Ramos (cell line): ENCODE results near the gene MST1R.
"Not testable (repeated sequence)": the region's sequence is repeated elsewhere in the genome, so short reads cannot be mapped to it uniquely, and the experiment has no call there.

Source experiments
- in situ Hi-C: fragments of 300-500 bp; cut with MboI; formaldehyde crosslinking; loops from one replicate; pipeline ENCODE4 v1.14.3; 2022; ENCODE audit warnings: low sequenced_read_pairs; ENCODE audit not compliant: unreplicated experiment

The MST1R gene

DNA sequence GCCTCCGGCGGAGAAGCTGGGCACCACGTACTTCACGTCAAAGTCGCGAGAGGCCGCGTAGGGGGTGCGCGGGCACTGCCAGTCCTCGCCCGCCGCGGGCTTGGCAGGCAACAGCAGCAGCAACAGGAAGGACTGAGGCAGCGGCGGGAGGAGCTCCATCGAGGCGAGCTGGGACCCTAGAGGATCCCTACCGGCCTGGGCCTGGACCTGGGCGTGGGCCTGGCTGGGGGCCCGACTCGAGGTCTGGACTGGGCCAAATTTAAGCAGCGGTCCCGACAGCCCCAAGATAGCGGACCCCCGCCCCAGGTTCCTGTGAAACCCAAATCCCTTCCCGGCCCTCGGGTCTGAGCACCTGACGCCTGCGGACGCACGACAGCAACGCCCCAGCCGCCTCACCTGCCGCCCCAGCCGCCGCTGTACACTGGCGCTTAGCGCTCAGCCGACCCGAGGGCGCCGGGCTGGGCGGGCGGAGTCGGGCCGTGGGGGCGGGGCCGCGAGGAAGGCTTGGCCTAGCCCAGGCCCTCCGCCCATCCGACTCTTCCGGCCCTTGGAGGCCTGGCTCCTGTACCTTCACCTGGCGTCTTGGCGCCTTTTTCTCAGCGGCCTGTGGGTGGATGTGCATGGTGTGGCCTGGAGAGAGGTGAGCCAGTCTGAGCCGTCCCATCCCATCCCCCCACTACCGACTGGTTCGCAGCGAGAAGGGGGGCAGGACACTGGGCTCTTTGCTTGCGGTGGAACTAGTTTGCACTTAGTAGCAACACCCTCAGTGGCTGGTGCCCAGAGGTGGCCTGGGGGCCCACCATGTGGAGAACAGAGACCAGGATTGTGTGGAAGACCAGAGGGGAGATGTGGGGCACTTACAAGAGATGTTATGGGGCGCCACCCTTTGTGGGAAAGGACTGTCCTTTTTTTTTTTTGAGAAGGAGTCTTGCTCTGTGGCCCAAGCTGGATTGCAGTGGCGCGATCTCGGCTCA is at the start of gene MST1R:
TSS of gene MST1R (minus strand) at position 423 of the 974 bp plus-strand sequence. CDS start at position 159, 264 bp downstream.
- in situ Hi-C loops: no loop called here

GRCh38 chr3:49952924-49953323 is 49.3 kb upstream of the MST1R start:
- in situ Hi-C loops: no loop called here

DNA sequence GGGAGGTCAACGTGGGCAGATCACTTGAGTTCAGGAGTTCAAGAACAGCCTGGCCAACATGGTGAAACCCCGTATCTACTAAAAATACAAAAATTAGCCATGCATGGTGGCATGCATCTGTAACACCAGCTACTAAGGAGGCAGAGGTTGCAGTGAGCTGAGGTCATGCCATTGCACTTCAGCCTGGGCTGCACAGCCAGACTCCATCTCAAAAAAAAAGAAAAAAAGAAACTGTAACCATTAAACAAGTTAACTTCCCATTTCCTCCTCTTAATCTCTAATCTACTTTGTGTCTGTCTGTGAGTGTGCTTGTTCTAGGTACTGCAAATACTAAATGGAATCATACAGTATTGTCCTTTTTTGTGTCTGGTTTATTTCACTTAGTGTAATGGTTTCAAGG is 39.0 kb upstream of the MST1R start:
- in situ Hi-C loops: no loop called here

DNA sequence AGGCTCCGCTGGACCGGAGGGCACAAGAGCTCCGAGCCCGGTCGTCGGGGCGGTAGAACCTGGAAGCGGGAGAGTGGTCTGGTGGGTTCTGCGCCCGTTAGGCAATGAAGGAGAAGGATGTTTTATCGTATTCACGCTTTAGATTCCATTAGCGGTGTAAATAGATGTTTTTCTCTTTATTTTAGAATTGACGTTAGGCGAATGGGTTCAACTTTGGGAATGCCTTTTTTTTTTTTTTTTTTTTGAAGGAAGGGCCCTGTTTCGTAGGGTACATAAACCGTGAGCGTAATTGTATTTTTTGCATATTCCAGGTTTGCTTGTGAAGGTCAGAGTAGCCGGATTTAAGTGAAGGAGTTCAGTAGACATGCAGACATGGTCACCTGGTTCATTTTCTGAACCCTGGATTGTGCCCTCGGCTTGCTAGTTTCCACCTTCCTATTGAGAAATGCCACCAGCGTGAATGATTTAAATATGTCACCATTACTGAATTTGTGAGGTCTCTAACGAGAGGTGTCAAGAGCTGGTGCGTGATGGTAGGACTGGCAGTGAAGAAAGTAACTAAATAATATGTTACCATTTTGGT is 37.1 kb upstream of the MST1R start:
- in situ Hi-C loops: no loop called here

DNA sequence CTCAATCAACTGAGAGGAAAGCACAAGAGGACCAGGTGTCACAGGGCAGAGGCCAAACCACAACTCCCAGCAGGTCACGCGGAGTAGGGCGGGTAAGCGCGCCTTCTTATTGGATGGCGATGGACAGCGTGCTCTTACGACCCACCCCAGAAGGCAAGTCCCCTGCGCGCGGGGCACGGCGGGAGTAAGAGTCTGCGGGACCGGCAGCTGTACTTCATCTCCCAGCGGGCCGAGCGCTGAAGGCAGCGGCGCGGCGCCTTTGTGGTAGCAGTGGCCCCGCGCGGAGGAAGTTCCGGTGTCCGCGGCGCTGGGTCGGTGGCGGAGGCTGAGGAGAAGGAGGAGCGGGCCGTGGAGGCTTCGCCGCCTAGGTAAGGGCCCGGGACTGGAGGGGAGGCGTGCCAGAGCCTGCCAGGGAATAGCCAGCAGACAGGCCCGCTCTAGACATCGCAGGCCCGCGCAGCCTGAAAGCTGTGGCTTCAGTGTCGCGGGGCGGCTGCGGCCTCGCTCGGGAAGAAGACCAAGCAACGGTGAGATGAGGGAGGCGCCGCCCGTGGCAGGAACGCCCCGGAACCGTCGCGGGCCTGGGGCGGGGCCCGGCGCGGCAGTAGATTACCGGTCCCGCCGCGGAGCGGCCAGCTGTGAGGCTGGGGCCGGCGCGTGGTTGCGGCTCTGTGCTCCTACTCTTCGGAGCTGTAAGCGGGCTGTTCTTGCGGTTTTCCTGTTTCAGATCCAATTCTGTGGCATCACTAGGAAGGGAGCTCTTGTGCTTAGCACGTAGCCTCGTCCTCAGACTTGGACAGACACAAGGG is 36.4 kb upstream of the MST1R start, which contains the start of gene RBM6:
TSS of gene RBM6 (plus strand) at position 293 of the 809 bp plus-strand sequence. CDS start 22,492 bp downstream, outside the sequence.
- in situ Hi-C loops: no loop called here

GRCh38 chr3:49937090-49937489 is 33.4 kb upstream of the MST1R start:
- in situ Hi-C loops: no loop called here

DNA sequence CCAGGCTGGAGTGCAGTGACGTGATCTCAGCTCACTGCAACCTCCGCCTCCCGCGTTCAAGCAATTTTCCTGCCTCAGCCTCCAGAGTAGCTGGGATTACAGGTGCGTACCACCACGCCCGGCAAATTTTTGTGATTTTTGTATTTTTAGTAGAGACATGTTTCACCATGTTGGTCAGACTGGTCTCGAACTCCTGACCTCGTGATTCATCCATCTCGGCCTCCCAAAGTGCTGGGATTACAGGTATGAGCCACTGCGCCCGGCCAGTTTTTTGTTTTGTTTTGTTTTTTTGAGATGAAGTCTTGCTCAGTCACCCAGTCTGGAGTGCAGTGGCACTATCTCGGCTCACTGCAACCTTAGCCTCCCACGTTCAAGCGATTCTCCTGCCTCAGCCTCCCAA is 28.6 kb upstream of the MST1R start:
- in situ Hi-C loops: not testable (repeated sequence)

DNA sequence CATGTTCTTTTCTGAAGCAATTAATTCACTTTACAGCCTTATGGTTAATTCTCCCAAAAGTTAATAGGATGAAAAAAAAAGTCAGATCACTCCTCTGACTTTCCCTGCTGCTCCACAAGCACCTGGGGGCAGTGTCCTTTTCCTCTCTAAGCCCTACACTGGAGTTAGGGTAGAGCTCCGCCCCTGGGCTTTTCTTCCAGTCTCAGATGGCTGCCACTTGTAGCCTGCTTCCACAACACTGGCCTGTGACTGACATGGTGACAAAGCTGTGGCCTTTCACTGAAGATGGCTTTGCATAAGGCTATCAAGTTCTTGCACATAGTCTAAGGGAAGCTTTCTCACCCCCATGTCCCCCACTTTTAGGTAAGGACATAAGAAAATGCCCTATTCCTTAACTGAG is 27.2 kb upstream of the MST1R start:
- in situ Hi-C loops: no loop called here

DNA sequence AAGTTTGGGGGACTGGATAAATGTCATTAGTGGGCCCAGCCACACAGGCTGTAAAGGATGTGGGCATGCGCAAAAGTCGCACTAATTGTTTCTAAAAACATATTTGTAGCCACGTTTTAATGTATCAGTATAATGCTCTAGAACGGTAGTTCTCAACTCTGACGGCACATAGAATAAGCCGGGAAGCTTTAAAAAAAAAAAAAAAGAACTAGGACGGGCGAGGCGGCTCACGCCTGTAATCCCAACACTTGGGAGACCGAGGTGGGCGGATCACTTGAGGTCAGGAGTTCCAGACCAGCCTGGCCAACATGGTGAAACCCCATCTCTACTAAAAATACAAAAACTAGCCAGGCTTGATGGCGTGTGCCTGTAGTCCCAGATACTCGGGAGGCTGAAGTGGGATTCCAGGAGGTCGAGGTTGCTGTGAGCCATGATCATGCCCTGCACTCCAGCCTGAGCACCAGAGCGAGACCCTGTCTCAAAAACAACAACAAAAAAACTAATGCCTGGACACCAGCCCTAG is 26.6 kb upstream of the MST1R start:
- in situ Hi-C loops: no loop called here

DNA sequence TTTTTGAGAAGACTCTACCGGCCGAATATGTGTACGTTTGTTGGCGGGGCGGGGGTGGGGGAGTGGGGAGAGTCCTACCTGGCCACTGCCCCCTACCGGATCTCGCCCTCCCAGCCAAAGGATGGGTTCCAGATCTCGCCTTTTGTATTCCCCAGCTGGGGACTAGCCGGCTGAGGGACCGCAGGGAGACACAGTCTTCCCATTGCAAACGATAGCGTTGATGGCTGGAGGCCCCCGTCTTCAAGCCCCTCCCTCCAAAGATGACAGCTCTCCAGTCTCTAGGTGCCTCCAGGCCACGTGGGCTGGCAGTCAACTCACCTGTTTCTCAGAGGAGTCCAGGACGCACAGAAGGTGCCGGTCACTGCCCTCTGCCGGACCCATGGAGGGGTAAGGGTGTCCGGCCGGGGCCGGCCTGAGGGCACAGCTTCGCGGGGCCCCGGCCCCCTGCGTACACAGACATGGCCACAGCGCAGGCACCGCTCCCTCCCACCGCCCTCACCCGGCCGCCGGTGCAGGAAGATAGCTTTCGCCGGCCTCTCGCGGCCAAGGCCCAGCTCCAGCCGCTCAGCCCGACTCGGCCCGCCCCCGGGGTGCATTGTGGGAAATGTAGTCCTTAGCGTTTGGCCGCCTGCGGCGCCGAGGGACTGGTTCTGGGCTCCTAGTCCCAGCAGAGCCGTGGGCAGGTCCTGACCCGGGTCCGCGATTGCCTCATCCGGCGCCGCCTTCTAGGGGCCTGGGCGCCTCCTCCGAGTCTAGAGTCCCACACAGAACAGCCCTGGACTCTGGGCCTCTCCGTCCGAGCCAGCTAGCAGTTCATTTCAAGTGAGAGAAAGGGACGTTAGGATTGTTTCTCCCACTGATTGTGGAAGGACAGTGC is 25.9 kb upstream of the MST1R start, which contains the start of gene MON1A:
TSS of gene MON1A (minus strand) at position 521 of the 877 bp plus-strand sequence. CDS start 16,465 bp downstream, outside the sequence.
- in situ Hi-C loops: no loop called here

DNA sequence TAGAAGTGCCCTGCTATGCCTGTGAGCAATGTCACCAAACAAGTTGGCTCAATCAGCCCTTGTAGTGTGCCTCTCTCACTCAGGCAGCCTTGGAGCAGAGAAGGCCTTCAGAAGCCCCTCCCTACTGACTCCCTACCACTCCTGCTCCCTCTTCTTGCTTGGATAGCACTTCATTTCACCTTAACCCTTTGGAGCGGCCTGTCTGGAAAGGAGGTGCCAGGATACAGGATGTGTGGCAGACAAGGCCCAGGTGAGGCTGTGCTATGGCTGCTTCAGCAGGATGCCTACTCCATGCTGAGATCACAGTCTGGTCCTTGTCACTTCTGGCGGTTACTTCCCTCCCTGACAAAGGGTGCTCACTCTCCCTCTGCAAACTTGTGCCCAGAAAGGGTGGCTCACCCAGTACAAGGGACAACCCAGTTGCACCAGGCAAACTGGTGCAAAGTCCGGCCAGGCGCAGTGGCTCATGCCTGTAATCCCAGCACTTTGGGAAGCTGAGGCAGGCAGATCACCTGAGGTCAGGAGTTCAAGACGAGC is 24.9 kb upstream of the MST1R start:
- in situ Hi-C loops: no loop called here

- in situ Hi-C loops: no loop called here
These were observed 24.1 kb upstream of the MST1R start for GRCh38 chr3:49927798-49928197.

DNA sequence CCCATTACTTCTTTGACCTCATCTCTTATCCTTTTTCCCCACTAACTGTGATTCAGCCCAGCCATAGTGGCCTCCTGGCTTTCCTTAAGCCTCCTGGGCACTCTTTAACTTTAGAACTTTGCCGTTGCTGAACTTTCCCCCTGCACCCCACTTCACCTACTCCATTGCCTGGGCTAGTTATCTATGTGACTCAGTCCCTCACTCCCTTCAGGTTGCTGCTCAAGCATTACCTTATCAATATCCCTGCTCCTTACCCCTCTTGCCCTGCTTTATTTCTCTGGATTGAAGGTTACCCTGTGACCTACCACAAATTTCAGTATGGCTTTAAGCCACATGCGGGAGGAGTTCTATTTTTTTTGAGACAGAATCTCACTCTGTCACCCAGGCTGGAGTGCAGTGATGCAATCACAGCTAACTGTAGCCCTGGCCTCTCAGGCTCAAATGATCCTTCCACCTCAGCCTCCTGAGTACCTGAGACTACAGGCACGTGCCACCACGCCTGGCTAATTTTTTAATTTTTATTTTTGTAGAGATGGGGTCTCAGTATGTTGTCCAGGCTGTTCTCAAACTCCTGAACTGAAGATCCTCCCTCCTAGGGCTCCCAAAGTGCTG is 22.6 kb upstream of the MST1R start:
- in situ Hi-C loops: no loop called here

- in situ Hi-C loops: no loop called here
These were observed 21.8 kb upstream of the MST1R start for GRCh38 chr3:49925485-49925884.

- in situ Hi-C loops: no loop called here
These were observed 21.0 kb upstream of the MST1R start for GRCh38 chr3:49924683-49925082.

DNA sequence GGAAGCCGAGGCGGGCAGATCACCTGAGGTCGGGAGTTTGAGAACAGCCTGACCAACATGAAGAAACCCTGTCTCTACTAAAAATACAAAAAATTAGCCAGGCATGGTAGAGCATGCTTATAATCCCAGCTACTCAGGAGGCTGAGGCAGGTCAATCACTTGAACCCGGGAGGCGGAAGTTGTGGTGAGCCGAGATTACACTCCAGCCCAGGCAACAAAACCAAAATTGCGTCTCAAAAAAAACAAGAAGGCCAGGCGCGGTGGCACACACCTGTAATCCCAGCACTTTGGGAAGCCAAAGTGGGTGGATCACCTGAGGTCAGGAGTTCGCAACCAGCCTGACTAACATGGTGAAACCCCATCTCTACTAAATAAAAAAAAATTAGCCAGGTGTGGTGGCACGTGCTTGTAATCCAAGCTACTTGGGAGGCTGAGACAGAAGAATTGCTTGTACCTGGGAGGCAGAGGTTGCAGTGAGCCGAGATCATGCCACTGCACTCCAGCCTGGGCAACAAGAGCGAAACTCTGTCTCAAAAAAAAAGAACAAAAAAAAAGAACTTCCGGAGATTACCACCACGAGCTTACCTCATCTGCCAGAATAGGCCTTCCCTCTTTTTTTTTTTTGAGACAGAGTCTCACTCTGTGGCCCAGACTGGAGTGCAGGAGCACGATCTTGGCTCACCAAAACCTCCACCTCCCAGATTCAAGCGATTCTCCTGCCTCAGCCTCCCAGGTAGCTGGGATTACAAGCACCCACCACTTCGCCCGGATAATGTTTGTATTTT is 14.3 kb upstream of the MST1R start:
- in situ Hi-C loops: not testable (repeated sequence)

- in situ Hi-C loops: no loop called here
These were observed 13.0 kb upstream of the MST1R start for GRCh38 chr3:49916686-49917085.

GRCh38 chr3:49914906-49915305 is 11.2 kb upstream of the MST1R start:
- in situ Hi-C loops: no loop called here
